Astrocyte of the spinal cord (primary cell): Measurements from ENCODE around the gene OPHN1.

Source experiments
- DNase-seq: peaks from one replicate; pipeline ENCODE4 v3.0.0; 2011; ENCODE audit warnings: low read depth, low spot score
- H3K4me3 ChIP-seq: 2 replicates; pipeline ENCODE4 v1.5.1; 2011; ENCODE audit warnings: low read depth, mild to moderate bottlenecking, low read length, moderate library complexity
- CTCF ChIP-seq: IDR thresholded peaks from 2 replicates; pipeline ENCODE4 v1.5.1; 2012; ENCODE audit warnings: low read depth, mild to moderate bottlenecking, low read length, inconsistent platforms
- in situ Hi-C: cut with HindIII; loops from 2 replicates; pipeline ENCODE4 v1.10.0; 2017; ENCODE audit warnings: low sequenced_read_pairs

The OPHN1 gene

GRCh38 chrX:68139791-68140190 is 293.5 kb downstream of the OPHN1 start:
- no peak overlapping the region for H3K4me3 ChIP-seq
- no peak for DNase-seq
- TF ChIP-seq CTCF, result no peak
- in situ Hi-C loops, result no loop called here

- in situ Hi-C loops, result no loop called here
- H3K4me3 ChIP-seq, result no peak overlapping the region
- DNase-seq, result no peak
- TF ChIP-seq CTCF, result no peak
Observed at GRCh38 chrX:68133181-68133580, 300.1 kb downstream of the OPHN1 start.

- no peak for TF ChIP-seq CTCF
- no peak for DNase-seq
- in situ Hi-C loops, result no loop called here
- no peak overlapping the region for H3K4me3 ChIP-seq
Observed at GRCh38 chrX:68132749-68133148, 300.5 kb downstream of the OPHN1 start.

- peak; percentile 13 for DNase-seq
- in situ Hi-C loops, result no loop called here
- no peak overlapping the region for H3K4me3 ChIP-seq
- no peak for TF ChIP-seq CTCF
Observed at GRCh38 chrX:68121835-68122234, 311.5 kb downstream of the OPHN1 start.

GRCh38 chrX:68121371-68121770 is 311.9 kb downstream of the OPHN1 start:
- TF ChIP-seq CTCF, result no peak
- in situ Hi-C loops, result no loop called here
- H3K4me3 ChIP-seq, result no peak overlapping the region
- no peak for DNase-seq

GRCh38 chrX:68115371-68115770 is 317.9 kb downstream of the OPHN1 start:
- DNase-seq, result no peak
- in situ Hi-C loops, result no loop called here
- H3K4me3 ChIP-seq, result no peak overlapping the region
- no peak for TF ChIP-seq CTCF

- in situ Hi-C loops, result no loop called here
- no peak overlapping the region for H3K4me3 ChIP-seq
- TF ChIP-seq CTCF, result no peak
- peak; percentile 37 for DNase-seq
Observed at GRCh38 chrX:68114573-68115129, 318.6 kb downstream of the OPHN1 start.
